Testis (tissue), 2 donors: ENCODE results near the gene TMEM19.

Experiments
- CTCF ChIP-seq, 3 experiments: fragments of 450-650 bp in 2 of 3; fragments of 200-600 bp in 1 of 3; sonication (generic) in 1 of 3; IDR thresholded peaks; one replicate each; pipeline ENCODE4 v1.5.1; 2016 to 2019; ENCODE audit warnings: antibody characterized with exemption in 3 of 3, mild to moderate bottlenecking in 2 of 3, moderate library complexity in 1 of 3
- POLR2A ChIP-seq: fragments of 450-650 bp; IDR thresholded peaks from one replicate; pipeline ENCODE4 v1.6.1; 2017; ENCODE audit warnings: antibody characterized with exemption, mild to moderate bottlenecking, moderate library complexity

- TF ChIP-seq CTCF (IDR thresholded peaks at IDR 0.05) (no peak), POLR2A (no peak)
Measured at GRCh38 chr12:71719647-71720370, 33.9 kb downstream of the TMEM19 start.
